ENCODE measurements around the gene UBTD2.
"Not testable (repeated sequence)": the region's sequence is repeated elsewhere in the genome, so short reads cannot be mapped to it uniquely, and the experiment has no call there.

The UBTD2 gene

GRCh38 chr5:172293054-172293744 lies 9.6 kb upstream of the UBTD2 start:
- in situ Hi-C loops (cut with MboI; ENCODE audit: low sequenced_read_pairs) = no loop called here

DNA sequence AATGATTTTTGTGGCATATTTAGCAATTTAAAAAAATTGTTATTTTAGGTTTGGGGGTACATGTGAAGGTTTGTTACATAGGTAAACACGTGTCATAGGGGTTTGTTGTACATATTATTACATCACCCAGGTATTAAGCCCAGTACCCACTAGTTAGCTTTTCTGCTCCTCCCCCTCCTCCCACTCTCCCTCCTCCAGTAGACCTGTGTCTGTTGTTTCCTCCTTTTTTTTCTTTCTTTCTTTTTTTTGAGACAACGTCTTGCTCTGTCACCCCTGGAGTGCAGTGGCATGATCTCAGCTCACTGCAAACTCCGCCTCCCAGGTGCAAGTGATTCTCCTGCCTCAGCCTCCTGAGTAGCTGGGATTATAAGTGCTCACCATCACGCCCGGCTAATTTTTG lies 8.3 kb upstream of the UBTD2 start:
- in situ Hi-C loops (cut with MboI; ENCODE audit: low sequenced_read_pairs) = not testable (repeated sequence)

GRCh38 chr5:172288465-172288864 lies 4.9 kb upstream of the UBTD2 start:
- in situ Hi-C loops (cut with MboI; ENCODE audit: low sequenced_read_pairs) = no loop called here

GRCh38 chr5:172287140-172287539 lies 3.6 kb upstream of the UBTD2 start:
- in situ Hi-C loops (cut with MboI; ENCODE audit: low sequenced_read_pairs) = not testable (repeated sequence)

- in situ Hi-C loops (cut with MboI; ENCODE audit: low sequenced_read_pairs) = no loop called here
These were observed 1.9 kb upstream of the UBTD2 start for GRCh38 chr5:172285226-172286143.

- in situ Hi-C loops (cut with MboI; ENCODE audit: low sequenced_read_pairs) = no loop called here
These were observed 1.0 kb upstream of the UBTD2 start for GRCh38 chr5:172284611-172284980.

- in situ Hi-C loops (cut with MboI; ENCODE audit: low sequenced_read_pairs) = no loop called here
These were observed 472 bp upstream of the UBTD2 start for GRCh38 chr5:172283862-172284610.

DNA sequence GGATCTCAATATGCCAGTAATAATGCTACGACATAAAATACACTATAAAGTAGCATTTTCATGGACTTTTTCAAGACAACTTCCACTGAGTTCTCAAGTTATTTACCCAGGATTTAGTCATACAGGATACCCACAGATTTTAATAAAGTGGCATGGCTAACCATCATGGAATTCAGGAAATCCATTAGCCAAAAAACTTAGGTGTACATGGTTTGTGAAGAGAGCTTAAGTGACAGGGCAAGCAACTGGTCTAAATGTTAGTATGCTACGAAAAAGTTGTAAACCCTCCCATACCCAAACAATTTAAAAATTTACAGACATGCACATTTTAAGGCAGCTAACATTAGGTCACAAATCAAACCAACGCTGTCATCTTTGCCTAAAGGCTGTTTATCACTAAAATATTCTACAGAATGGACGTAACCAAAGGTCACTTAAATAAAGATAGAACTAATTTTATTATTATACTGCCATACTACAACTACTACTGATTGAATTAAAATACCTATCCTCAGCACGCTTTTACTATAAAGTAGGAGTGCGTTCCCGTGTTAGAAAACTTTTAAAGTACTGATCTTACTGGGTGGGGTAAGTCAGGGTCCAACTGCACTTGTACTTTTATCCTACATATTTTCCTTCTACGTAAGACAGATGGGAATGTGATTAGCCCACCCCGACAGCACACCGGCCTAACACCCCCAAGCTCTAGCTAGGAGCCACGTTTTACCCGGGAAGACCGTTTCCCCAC lies 1.1 kb downstream of the UBTD2 start:
- in situ Hi-C loops (cut with MboI; ENCODE audit: low sequenced_read_pairs) = no loop called here

GRCh38 chr5:172281346-172281745 lies 2.2 kb downstream of the UBTD2 start:
- in situ Hi-C loops (cut with MboI; ENCODE audit: low sequenced_read_pairs) = no loop called here

- in situ Hi-C loops (cut with MboI; ENCODE audit: low sequenced_read_pairs) = no loop called here
These were observed 2.6 kb downstream of the UBTD2 start for GRCh38 chr5:172280929-172281328.

DNA sequence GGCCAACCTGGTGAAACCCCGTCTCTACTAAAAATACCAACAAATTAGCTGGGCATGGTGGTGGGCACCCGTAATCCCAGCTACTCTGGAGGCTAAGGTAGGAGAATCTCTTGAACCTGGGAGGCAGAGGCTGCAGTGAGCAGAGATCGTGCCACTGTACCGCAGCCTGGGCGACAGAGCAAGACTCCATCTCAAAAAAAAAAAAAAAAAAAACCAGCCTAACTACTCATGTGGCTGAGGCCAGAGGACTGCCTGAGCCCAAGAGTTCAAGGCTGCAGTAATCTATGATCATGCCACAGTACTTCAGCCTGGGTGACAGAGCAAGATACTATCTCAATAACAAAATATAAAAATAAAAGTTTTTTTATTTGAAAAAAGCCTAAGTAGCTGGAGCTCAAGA lies 3.2 kb downstream of the UBTD2 start:
- in situ Hi-C loops (cut with MboI; ENCODE audit: low sequenced_read_pairs) = no loop called here

DNA sequence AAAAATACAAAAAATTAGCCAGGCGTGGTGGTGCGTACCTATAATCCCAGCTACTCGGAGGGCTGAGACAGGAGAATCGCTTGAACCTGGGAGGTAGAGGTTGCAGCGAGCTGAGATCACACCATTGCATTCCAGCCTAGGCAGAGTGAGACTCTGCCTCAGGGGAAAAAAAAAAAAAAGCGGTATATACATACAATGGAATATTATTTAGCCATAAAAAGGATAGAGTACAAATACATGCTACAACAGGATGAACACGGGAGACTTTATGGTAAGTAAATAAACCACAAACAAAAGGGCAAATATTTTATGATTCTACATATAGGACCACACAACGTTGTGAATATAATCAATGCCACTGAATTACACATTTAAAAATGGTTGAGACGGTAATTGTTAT lies 5.2 kb downstream of the UBTD2 start:
- in situ Hi-C loops (cut with MboI; ENCODE audit: low sequenced_read_pairs) = no loop called here

- in situ Hi-C loops (cut with MboI; ENCODE audit: low sequenced_read_pairs) = no loop called here
These were observed 7.3 kb downstream of the UBTD2 start for GRCh38 chr5:172276214-172276613.

DNA sequence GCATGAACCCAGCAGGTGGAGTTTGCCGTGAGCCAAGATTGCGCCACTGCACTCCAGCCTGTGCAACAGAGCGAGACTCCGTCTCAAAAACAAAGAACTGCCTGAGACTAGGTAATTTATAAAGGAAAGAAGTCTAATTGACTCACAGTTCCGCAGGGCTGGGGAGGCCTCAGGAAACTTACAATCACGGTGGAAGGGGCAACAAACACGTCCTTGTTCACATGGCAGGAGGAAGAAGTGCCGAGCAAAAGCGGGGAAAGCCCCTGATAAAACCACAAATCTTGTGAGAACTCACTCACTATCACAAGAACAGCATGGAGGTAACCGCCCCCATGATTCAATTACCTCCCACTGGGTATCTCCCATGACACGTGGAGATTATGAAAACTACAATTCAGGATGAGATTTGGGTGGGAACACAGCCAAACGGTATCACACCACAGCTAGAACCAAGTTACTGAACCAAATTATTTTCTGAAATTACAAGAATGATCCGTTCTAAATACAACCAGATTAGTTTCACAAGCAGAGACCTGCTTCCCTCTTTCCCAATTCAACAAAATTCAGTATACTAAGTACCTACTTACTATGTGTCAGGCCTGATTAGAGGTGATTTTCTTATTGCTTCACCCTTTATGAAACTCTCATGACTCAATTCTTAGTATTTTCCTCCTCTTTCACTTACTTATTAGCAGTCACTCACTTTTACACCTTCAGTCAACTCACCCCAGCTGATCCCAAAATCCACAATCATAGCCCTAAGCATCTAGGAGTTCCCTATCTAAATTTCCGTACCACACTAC lies 8.4 kb downstream of the UBTD2 start:
- in situ Hi-C loops (cut with MboI; ENCODE audit: low sequenced_read_pairs) = no loop called here

DNA sequence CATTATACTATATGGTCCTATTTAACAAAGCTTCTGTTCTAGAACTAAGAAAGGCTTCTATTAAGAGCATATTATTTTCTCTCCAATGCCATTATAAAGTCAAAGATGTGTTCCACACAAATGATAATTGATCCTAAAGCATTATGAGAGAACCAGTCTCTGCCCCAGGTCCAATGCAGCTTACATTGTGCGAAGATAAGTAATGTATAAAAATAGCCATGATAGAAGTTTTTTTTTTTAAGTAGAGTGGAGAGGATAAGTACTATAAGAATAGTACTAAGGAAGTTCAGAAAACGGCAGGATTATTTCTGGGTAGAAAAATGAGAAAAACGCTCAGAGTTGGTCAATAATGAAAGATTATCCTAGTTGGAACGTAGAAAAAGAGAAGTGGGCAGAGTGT lies 15.6 kb downstream of the UBTD2 start:
- in situ Hi-C loops (cut with MboI; ENCODE audit: low sequenced_read_pairs) = no loop called here

GRCh38 chr5:172266676-172267092 lies 16.9 kb downstream of the UBTD2 start:
- in situ Hi-C loops (cut with MboI; ENCODE audit: low sequenced_read_pairs) = no loop called here

- in situ Hi-C loops (cut with MboI; ENCODE audit: low sequenced_read_pairs) = no loop called here
These were observed 17.4 kb downstream of the UBTD2 start for GRCh38 chr5:172266071-172266675.

DNA sequence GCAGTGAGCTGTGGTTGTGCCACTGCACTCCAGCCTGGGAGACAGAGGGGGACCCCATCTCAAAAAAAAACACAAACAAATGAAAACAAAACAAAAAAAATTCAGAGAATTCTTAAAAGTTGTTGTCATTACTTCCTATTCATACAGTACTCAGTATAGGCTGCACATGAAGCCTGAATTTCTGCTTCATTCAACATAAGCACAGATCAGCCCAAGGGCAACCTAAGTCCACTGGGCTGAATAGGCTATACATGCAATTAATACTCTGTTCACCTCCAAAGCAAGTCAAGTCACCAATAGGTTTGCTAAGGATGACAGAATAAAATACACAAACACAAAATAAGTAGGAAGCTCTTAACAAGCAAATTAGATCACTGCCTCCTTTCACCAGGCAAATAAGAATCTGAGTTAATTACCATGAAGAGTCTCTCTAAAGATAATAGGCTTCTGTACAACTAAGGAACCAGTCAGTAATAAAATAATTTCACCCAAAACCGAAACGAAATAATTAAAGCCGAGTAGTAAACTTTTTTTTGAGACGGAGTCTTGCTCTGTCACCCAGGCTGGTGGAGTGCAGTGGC lies 18.7 kb downstream of the UBTD2 start:
- in situ Hi-C loops (cut with MboI; ENCODE audit: low sequenced_read_pairs) = no loop called here

GRCh38 chr5:172255444-172255843 lies 28.1 kb downstream of the UBTD2 start:
- in situ Hi-C loops (cut with MboI; ENCODE audit: low sequenced_read_pairs) = no loop called here
